IMR-90 (cell line): ENCODE results near the gene PAQR4.

Source experiments
- BHLHE40 ChIP-seq: fragments of 150-350 bp; IDR thresholded peaks from 2 replicates; pipeline ENCODE4 v1.6.1; 2016; ENCODE audit warnings: mild to moderate bottlenecking, low read depth, low read length
- CEBPB ChIP-seq: IDR thresholded peaks from 2 replicates; pipeline ENCODE4 v1.6.1; 2012; ENCODE audit warnings: low read depth, low read length, improper control_type of control experiment
- CHD1 ChIP-seq: IDR thresholded peaks from 2 replicates; pipeline ENCODE4 v1.6.1; 2012; ENCODE audit warnings: low read depth, low read length, improper control_type of control experiment
- FOS ChIP-seq: fragments of 150-350 bp; IDR thresholded peaks from 2 replicates; pipeline ENCODE4 v1.6.1; 2016; ENCODE audit warnings: low read depth, low read length
- MAFK ChIP-seq: IDR thresholded peaks from 2 replicates; pipeline ENCODE4 v1.6.1; 2012; ENCODE audit warnings: low read depth, low read length, improper control_type of control experiment
- MAZ ChIP-seq: IDR thresholded peaks from 2 replicates; pipeline ENCODE4 v1.6.1; 2012; ENCODE audit warnings: low read depth, mild to moderate bottlenecking, low read length, improper control_type of control experiment, moderate library complexity, borderline replicate concordance
- MXI1 ChIP-seq: IDR thresholded peaks from 2 replicates; pipeline ENCODE4 v1.6.1; 2012; ENCODE audit warnings: low read depth, mild to moderate bottlenecking, low read length, moderate library complexity, borderline replicate concordance
- POLR2A ChIP-seq: IDR thresholded peaks from 2 replicates; pipeline ENCODE4 v1.6.1; 2012; ENCODE audit warnings: mild to moderate bottlenecking, low read depth, low read length
- RAD21 ChIP-seq: IDR thresholded peaks from 2 replicates; pipeline ENCODE4 v1.6.1; 2012; ENCODE audit warnings: low read length, improper control_type of control experiment
- RCOR1 ChIP-seq: IDR thresholded peaks from 2 replicates; pipeline ENCODE4 v1.6.1; 2012; ENCODE audit warnings: mild to moderate bottlenecking, low read length, improper control_type of control experiment; ENCODE audit not compliant: insufficient replicate concordance
- RFX5 ChIP-seq: IDR thresholded peaks from 2 replicates; pipeline ENCODE4 v1.8.0; 2012; ENCODE audit warnings: low read depth, mild to moderate bottlenecking, low read length, moderate library complexity
- SMC3 ChIP-seq: fragments of 150-350 bp; IDR thresholded peaks from 2 replicates; pipeline ENCODE4 v1.6.1; 2016; ENCODE audit warnings: low read depth, mild to moderate bottlenecking, antibody characterized with exemption, low read length, moderate library complexity
- TF ChIP-seq, protein P1 (sequence below): conservative IDR thresholded peaks from 2 replicates; pipeline ENCODE4 v1.5.1; 2012; ENCODE audit warnings: mild to moderate bottlenecking, low read depth, low read length, improper control_type of control experiment

DNA sequence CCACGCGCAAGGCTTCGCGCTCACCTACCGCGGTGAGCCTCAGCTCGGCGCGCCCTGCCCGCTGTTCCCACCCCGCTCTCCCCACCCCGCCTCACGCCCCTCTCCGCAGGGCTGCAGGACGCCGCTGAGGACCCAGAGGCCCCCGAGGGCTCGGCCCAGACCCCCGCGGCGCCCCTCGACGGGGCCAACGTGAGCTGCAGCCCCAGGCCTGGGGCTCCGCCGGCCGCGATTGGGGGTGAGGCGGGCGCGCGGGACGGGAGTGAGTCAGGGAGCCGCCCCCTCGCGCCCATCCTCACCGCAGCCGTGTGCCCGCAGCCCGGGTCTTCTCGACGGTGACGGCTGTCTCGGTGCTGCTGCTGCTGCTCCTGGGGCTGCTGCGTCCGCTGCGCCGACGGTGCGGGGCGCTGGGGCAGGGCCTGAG, 1.9 kb upstream of the PAQR4 start:
- TF ChIP-seq, protein P1, sequence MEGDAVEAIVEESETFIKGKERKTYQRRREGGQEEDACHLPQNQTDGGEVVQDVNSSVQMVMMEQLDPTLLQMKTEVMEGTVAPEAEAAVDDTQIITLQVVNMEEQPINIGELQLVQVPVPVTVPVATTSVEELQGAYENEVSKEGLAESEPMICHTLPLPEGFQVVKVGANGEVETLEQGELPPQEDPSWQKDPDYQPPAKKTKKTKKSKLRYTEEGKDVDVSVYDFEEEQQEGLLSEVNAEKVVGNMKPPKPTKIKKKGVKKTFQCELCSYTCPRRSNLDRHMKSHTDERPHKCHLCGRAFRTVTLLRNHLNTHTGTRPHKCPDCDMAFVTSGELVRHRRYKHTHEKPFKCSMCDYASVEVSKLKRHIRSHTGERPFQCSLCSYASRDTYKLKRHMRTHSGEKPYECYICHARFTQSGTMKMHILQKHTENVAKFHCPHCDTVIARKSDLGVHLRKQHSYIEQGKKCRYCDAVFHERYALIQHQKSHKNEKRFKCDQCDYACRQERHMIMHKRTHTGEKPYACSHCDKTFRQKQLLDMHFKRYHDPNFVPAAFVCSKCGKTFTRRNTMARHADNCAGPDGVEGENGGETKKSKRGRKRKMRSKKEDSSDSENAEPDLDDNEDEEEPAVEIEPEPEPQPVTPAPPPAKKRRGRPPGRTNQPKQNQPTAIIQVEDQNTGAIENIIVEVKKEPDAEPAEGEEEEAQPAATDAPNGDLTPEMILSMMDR, result no peak
- TF ChIP-seq MAFK, result no peak
- no peak for TF ChIP-seq POLR2A
- TF ChIP-seq RAD21, result no peak
- no peak for TF ChIP-seq SMC3
- no peak for TF ChIP-seq FOS
- TF ChIP-seq BHLHE40, result no peak
- TF ChIP-seq CEBPB, result no peak
- no peak for TF ChIP-seq MAZ
- TF ChIP-seq RCOR1, result no peak
- TF ChIP-seq CHD1, result no peak
- no peak for TF ChIP-seq MXI1
- no peak for TF ChIP-seq RFX5
